HCT116 (cell line): ENCODE data around the gene NSUN2. TPM values are rescaled to one million over a fixed set of nuclear protein-coding genes. Genes with fewer than 3 reads are reported as not detected.

Experiments used
- ATAC-seq: fragments of 200-7000 bp; cut with Tn5 transposase; 2 replicates; pipeline ENCODE4 v1.9.1; 2020; ENCODE audit warnings: mild to moderate bottlenecking, moderate library complexity
- BruUV-seq: library from RNA; stranded (reverse); fragments of 400-500 nt; replicated peaks from 2 replicates; lab custom pipeline; 2021; lab: Mats Ljungman, UMichigan
- CTCF ChIA-PET: fragments of 300-600 bp; sonication (Branson Sonifier 250); formaldehyde crosslinking; loops from one replicate; lab custom pipeline; 2021; ENCODE audit warnings: antibody characterized with exemption; lab: Charles Lee
- POLR2A ChIA-PET: fragments of 300-600, 350-600 bp; sonication (Branson Sonifier 250); formaldehyde crosslinking; loops from one replicate; lab custom pipeline; 2021; ENCODE audit warnings: antibody characterized with exemption; lab: Charles Lee
- RAD21 ChIA-PET, 2 experiments: fragments of 300-600 bp; sonication (Branson Sonifier 250); formaldehyde crosslinking; loops; one replicate each; lab custom pipeline; 2023; ENCODE audit warnings: low total read pairs in 2 of 2; ENCODE audit not compliant: uncharacterized antibody in 2 of 2, unreplicated experiment in 2 of 2, low non-redundant PET in 1 of 2; lab: Charles Lee
- DNase-seq: peaks from one replicate; pipeline ENCODE4 v3.0.0-alpha.2; 2010; ENCODE audit warnings: low read depth, low spot score
- H2AFZ ChIP-seq: fragments of 200-600 bp; shearing (Covaris generic), sonication (generic); 2 replicates; pipeline ENCODE4 v1.6.1; 2017; ENCODE audit warnings: low read depth, mixed run types, mixed read lengths, antibody characterized with exemption, low read length; ENCODE audit not compliant: poor library complexity, severe bottlenecking
- H3K27ac ChIP-seq: 2 replicates; pipeline ENCODE4 v1.5.1; 2012; ENCODE audit warnings: low read depth, low read length
- H3K27me3 ChIP-seq: fragments of 200-600 bp; sonication (generic); 2 replicates; pipeline ENCODE4 v1.6.1; 2016; ENCODE audit warnings: mixed run types, low read length, mixed read lengths; ENCODE audit not compliant: insufficient read depth
- H3K36me3 ChIP-seq, 2 experiments: fragments of 200-500 bp in 1 of 2; fragments of 200-600 bp in 1 of 2; sonication (Bioruptor generic) in 1 of 2; sonication (generic) in 1 of 2; 2 replicates each; pipeline versions ENCODE4 v1.5.1 to v1.6.1; 2014 to 2016; ENCODE audit warnings: low read length in 2 of 2, inconsistent platforms in 1 of 2, mixed read lengths in 1 of 2, mixed run types in 1 of 2; ENCODE audit not compliant: insufficient read depth in 2 of 2, control insufficient read depth in 1 of 2
- H3K4me1 ChIP-seq, 2 experiments: fragments of 200-600 bp in 1 of 2; sonication (generic) in 1 of 2; 2 replicates each; pipeline versions ENCODE4 v1.5.1 to v1.6.1; 2012 to 2017; ENCODE audit warnings: low read length in 2 of 2, inconsistent platforms in 1 of 2, mild to moderate bottlenecking in 1 of 2, mixed read lengths in 1 of 2, mixed run types in 1 of 2, moderate library complexity in 1 of 2; ENCODE audit not compliant: insufficient read depth in 2 of 2, control insufficient read depth in 1 of 2
- H3K4me2 ChIP-seq: fragments of 200-600 bp; sonication (generic); 2 replicates; pipeline ENCODE4 v1.6.1; 2017; ENCODE audit warnings: mixed run types, low read length, mixed read lengths
- H3K4me3 ChIP-seq, 2 experiments: fragments of 200-600 bp in 1 of 2; sonication (generic) in 1 of 2; replicated peaks in 1 of 2; 2 replicates each; pipeline ENCODE4 v1.5.1; 2011 to 2016; ENCODE audit warnings: low read length in 2 of 2, control low read depth in 1 of 2, low read depth in 1 of 2, mild to moderate bottlenecking in 1 of 2, mixed read lengths in 1 of 2, mixed run types in 1 of 2
- H3K79me2 ChIP-seq: fragments of 200-600 bp; sonication (generic); 2 replicates; pipeline ENCODE4 v1.6.1; 2017; ENCODE audit warnings: mild to moderate bottlenecking, mixed run types, low read length, moderate library complexity, mixed read lengths; ENCODE audit not compliant: insufficient read depth
- H3K9ac ChIP-seq: fragments of 200-600 bp; sonication (generic); 2 replicates; pipeline ENCODE4 v1.6.1; 2016; ENCODE audit warnings: low read length, mixed read lengths
- H3K9me2 ChIP-seq: fragments of 200-600 bp; sonication (generic), shearing (Covaris generic); 2 replicates; pipeline ENCODE4 v1.6.1; 2017; ENCODE audit warnings: mixed run types, mild to moderate bottlenecking, moderate library complexity; ENCODE audit not compliant: insufficient read depth
- H3K9me3 ChIP-seq, 2 experiments: fragments of 200-500 bp in 1 of 2; fragments of 200-600 bp in 1 of 2; sonication (Bioruptor generic) in 1 of 2; sonication (generic) in 1 of 2; 2 replicates each; pipeline ENCODE4 v1.6.1; 2014 to 2017; ENCODE audit warnings: low read length in 2 of 2, mixed read lengths in 2 of 2, inconsistent platforms in 1 of 2, low read depth in 1 of 2, mild to moderate bottlenecking in 1 of 2, mixed run types in 1 of 2, moderate library complexity in 1 of 2; ENCODE audit not compliant: control insufficient read depth in 1 of 2, insufficient read depth in 1 of 2
- H4K20me1 ChIP-seq: fragments of 200-600 bp; sonication (generic), shearing (Covaris generic); 2 replicates; pipeline ENCODE4 v1.6.1; 2017; ENCODE audit warnings: mixed run types, mild to moderate bottlenecking, moderate library complexity; ENCODE audit not compliant: insufficient read depth
- CBX3 ChIP-seq: IDR thresholded peaks from 2 replicates; pipeline ENCODE4 v1.6.1; 2012; ENCODE audit warnings: low read depth
- CEBPB ChIP-seq: IDR thresholded peaks from 2 replicates; pipeline ENCODE4 v1.6.1; 2012; ENCODE audit warnings: low read depth
- EGR1 ChIP-seq: IDR thresholded peaks from 2 replicates; pipeline ENCODE4 v1.6.1; 2012; ENCODE audit warnings: low read depth
- ELF1 ChIP-seq: IDR thresholded peaks from 2 replicates; pipeline ENCODE4 v1.6.1; 2012; ENCODE audit warnings: low read depth, borderline replicate concordance
- EZH2 ChIP-seq: fragments of 200-600 bp; sonication (generic); IDR thresholded peaks from 2 replicates; pipeline ENCODE4 v1.6.1; 2017; ENCODE audit warnings: antibody characterized with exemption, mixed run types
- EZH2phosphoT487 ChIP-seq: fragments of 200-600 bp; IDR thresholded peaks from 2 replicates; pipeline ENCODE4 v1.6.1; 2018; ENCODE audit warnings: antibody characterized with exemption, borderline replicate concordance
- FOSL1 ChIP-seq: IDR thresholded peaks from 2 replicates; pipeline ENCODE4 v1.6.1; 2012; ENCODE audit warnings: low read depth
- JUND ChIP-seq: IDR thresholded peaks from 2 replicates; pipeline ENCODE4 v1.6.1; 2012
- MAX ChIP-seq: IDR thresholded peaks from 2 replicates; pipeline ENCODE4 v1.6.1; 2012
- RAD21 ChIP-seq: IDR thresholded peaks from 2 replicates; pipeline ENCODE4 v1.6.1; 2012; ENCODE audit warnings: low read depth, mild to moderate bottlenecking
- SIN3A ChIP-seq: IDR thresholded peaks from 2 replicates; pipeline ENCODE4 v1.6.1; 2012; ENCODE audit warnings: low read depth
- SP1 ChIP-seq: IDR thresholded peaks from 2 replicates; pipeline ENCODE4 v1.6.1; 2012; ENCODE audit warnings: low read depth
- SRF ChIP-seq: IDR thresholded peaks from 2 replicates; pipeline ENCODE4 v1.6.1; 2012; ENCODE audit warnings: low read depth
- TCF7L2 ChIP-seq: IDR thresholded peaks from 2 replicates; pipeline ENCODE4 v1.7.0; 2011; ENCODE audit warnings: borderline replicate concordance, inconsistent platforms; ENCODE audit not compliant: insufficient read depth, insufficient read length; ENCODE audit errors: extremely low read depth
- YY1 ChIP-seq: IDR thresholded peaks from 2 replicates; pipeline ENCODE4 v1.6.1; 2011; ENCODE audit warnings: low read length, low read depth, moderate library complexity, mild to moderate bottlenecking; ENCODE audit not compliant: insufficient replicate concordance; ENCODE audit errors: extremely low read depth
- ZFX ChIP-seq: fragments of 450-650 bp; IDR thresholded peaks from 2 replicates; pipeline ENCODE4 v1.6.1; 2017
- intact Hi-C: fragments of 100-400 bp; cut with micrococcal nuclease; formaldehyde crosslinking; loops from 2 replicates; pipeline ENCODE4 v1.10.0; 2022
- total RNA-seq: library from RNA; stranded (reverse); gene quantifications from one replicate; pipeline ENCODE4 v1.2.1, GENCODE V29; 2021; ENCODE audit not compliant: unreplicated experiment
- TF ChIP-seq, protein P1 (sequence below): IDR thresholded peaks from 2 replicates; pipeline ENCODE4 v1.6.1; 2011; ENCODE audit warnings: mild to moderate bottlenecking, low read length, moderate library complexity; ENCODE audit not compliant: insufficient replicate concordance; ENCODE audit errors: extremely low read depth
- TF ChIP-seq, protein P2 (sequence below), 3 experiments: fragments of 200-600 bp in 1 of 3; sonication (generic) in 1 of 3; IDR thresholded peaks in 2 of 3; conservative IDR thresholded peaks in 1 of 3; 2 replicates each; pipeline ENCODE4 v1.5.1; 2012 to 2017; ENCODE audit warnings: low read depth in 2 of 3, low read length in 2 of 3, antibody characterized with exemption in 1 of 3, borderline replicate concordance in 1 of 3, control low read depth in 1 of 3, mild to moderate bottlenecking in 1 of 3, mixed read lengths in 1 of 3, mixed run types in 1 of 3, moderate library complexity in 1 of 3; ENCODE audit not compliant: insufficient read depth in 1 of 3
- TF ChIP-seq, protein P3 (sequence below): IDR thresholded peaks from 2 replicates; pipeline ENCODE4 v1.6.1; 2012

The NSUN2 gene
- total RNA-seq, 1 experiment from 2014 or later = 101 TPM

DNA sequence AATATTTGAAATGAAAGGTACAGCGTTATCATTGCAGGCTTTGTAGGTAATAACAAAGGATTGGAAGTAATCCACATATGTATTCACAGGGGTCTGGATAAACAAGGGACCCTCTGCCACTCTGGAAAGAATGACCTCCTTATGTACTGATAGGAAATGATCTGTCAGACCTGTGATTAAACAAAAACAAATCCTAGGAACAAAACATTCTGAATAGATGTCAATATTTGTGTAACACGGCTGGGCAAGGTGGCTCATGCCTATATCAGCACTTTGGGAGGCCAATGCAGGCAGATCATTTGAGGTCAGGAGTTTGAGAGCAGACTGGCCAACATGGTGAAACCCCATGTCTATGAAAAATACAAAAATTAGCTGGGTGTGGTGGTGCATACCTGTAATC lies 42.3 kb downstream of the NSUN2 start:
- ChIA-PET RAD21 (no interaction called here), CTCF (no interaction called here), POLR2A (no interaction called here)
- no peaks in the 10 kb centered on the region for H3K9me2 ChIP-seq
- DNase-seq = no peak
- no peak overlapping the region for H3K4me2 ChIP-seq
- no TSS peak for BruUV-seq
- no peaks in the 10 kb centered on the region for H3K79me2 ChIP-seq
- H2AFZ ChIP-seq = no peak overlapping the region
- H3K4me1 ChIP-seq = no peaks in the 10 kb centered on the region
- H3K27me3 ChIP-seq = peaks cover 4% of the 10 kb centered on the region; the same call in 1 of the 2 replicates
- ATAC-seq = no peak
- H4K20me1 ChIP-seq = no peaks in the 10 kb centered on the region
- H3K27ac ChIP-seq = no peak overlapping the region
- H3K9me3 ChIP-seq = no peaks in the 10 kb centered on the region
- no peak overlapping the region for H3K4me3 ChIP-seq
- H3K9ac ChIP-seq = no peak overlapping the region
- intact Hi-C loops = no loop called here
- no peaks in the 10 kb centered on the region for H3K36me3 ChIP-seq
- TF ChIP-seq ELF1 (no peak), ZFX (no peak), SP1 (no peak), SIN3A (no peak), YY1 (no peak), JUND (no peak), MAX (no peak), EGR1 (no peak), TCF7L2 (no peak), CBX3 (no peak), SRF (no peak), FOSL1 (no peak), CEBPB (no peak), EZH2phosphoT487 (no peak), EZH2 (no peak), RAD21 (no peak)
- TF ChIP-seq, protein P1, sequence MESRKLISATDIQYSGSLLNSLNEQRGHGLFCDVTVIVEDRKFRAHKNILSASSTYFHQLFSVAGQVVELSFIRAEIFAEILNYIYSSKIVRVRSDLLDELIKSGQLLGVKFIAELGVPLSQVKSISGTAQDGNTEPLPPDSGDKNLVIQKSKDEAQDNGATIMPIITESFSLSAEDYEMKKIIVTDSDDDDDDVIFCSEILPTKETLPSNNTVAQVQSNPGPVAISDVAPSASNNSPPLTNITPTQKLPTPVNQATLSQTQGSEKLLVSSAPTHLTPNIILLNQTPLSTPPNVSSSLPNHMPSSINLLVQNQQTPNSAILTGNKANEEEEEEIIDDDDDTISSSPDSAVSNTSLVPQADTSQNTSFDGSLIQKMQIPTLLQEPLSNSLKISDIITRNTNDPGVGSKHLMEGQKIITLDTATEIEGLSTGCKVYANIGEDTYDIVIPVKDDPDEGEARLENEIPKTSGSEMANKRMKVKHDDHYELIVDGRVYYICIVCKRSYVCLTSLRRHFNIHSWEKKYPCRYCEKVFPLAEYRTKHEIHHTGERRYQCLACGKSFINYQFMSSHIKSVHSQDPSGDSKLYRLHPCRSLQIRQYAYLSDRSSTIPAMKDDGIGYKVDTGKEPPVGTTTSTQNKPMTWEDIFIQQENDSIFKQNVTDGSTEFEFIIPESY = no peak
- TF ChIP-seq, protein P2, sequence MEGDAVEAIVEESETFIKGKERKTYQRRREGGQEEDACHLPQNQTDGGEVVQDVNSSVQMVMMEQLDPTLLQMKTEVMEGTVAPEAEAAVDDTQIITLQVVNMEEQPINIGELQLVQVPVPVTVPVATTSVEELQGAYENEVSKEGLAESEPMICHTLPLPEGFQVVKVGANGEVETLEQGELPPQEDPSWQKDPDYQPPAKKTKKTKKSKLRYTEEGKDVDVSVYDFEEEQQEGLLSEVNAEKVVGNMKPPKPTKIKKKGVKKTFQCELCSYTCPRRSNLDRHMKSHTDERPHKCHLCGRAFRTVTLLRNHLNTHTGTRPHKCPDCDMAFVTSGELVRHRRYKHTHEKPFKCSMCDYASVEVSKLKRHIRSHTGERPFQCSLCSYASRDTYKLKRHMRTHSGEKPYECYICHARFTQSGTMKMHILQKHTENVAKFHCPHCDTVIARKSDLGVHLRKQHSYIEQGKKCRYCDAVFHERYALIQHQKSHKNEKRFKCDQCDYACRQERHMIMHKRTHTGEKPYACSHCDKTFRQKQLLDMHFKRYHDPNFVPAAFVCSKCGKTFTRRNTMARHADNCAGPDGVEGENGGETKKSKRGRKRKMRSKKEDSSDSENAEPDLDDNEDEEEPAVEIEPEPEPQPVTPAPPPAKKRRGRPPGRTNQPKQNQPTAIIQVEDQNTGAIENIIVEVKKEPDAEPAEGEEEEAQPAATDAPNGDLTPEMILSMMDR (IDR thresholded peaks at IDR 0.05 in 2 of 3, conservative IDR thresholded peaks at IDR 0.05 in 1 of 3; ENCODE audit: borderline replicate concordance in 1 of 3, insufficient read depth in 1 of 3, low read depth in 2 of 3, low read length in 2 of 3) = no peak
- TF ChIP-seq, protein P3, sequence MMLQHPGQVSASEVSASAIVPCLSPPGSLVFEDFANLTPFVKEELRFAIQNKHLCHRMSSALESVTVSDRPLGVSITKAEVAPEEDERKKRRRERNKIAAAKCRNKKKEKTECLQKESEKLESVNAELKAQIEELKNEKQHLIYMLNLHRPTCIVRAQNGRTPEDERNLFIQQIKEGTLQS = no peak
